Nephron progenitor cell (in vitro differentiated cells): Measurements from ENCODE around the gene ABI1.

ENCODE experiments used
- DNase-seq: peaks from one replicate; pipeline ENCODE4 v3.0.0; 2021
- H3K27ac Mint-ChIP-seq: 2 replicates; pipeline ENCODE4 v1.8.0; 2021; ENCODE audit warnings: mild to moderate bottlenecking, moderate library complexity, mixed read lengths
- H3K27me3 Mint-ChIP-seq: 2 replicates; pipeline ENCODE4 v1.8.0; 2021; ENCODE audit warnings: mild to moderate bottlenecking, low read depth, mixed read lengths; ENCODE audit not compliant: poor library complexity
- H3K36me3 Mint-ChIP-seq: 2 replicates; pipeline ENCODE4 v1.8.0; 2021; ENCODE audit warnings: low read depth, mixed read lengths
- H3K4me1 Mint-ChIP-seq: 2 replicates; pipeline ENCODE4 v1.8.0; 2021; ENCODE audit warnings: mixed read lengths
- H3K4me3 Mint-ChIP-seq: 2 replicates; pipeline ENCODE4 v1.8.0; 2021; ENCODE audit warnings: mild to moderate bottlenecking, moderate library complexity, mixed read lengths
- H3K9me3 Mint-ChIP-seq: 2 replicates; pipeline ENCODE4 v1.8.0; 2021; ENCODE audit warnings: mild to moderate bottlenecking, moderate library complexity, mixed read lengths
- CTCF ChIP-seq: fragments of 200-600 bp; sonication (generic); IDR thresholded peaks from 2 replicates; pipeline ENCODE4 v1.5.0; 2021; ENCODE audit warnings: antibody characterized with exemption

Gene ABI1

GRCh38 chr10:26804418-26805393, 56.1 kb downstream of the ABI1 start:
- Mint-ChIP-seq H3K9me3 (no peaks in the 10 kb centered on the region), H3K27me3 (no peaks in the 10 kb centered on the region), H3K27ac (peak overlapping the region; percentile 76), H3K4me1 (peaks cover 32% of the 10 kb centered on the region), H3K36me3 (peaks cover 2% of the 10 kb centered on the region), H3K4me3 (no peak overlapping the region)
- no peak for TF ChIP-seq CTCF
- DNase-seq: no peak

GRCh38 chr10:26803849-26804248, 56.9 kb downstream of the ABI1 start:
- peaks cover 5% of the 10 kb centered on the region for H3K9me3 Mint-ChIP-seq
- no peaks in the 10 kb centered on the region for H3K27me3 Mint-ChIP-seq
- peaks cover 32% of the 10 kb centered on the region for H3K4me1 Mint-ChIP-seq
- H3K27ac Mint-ChIP-seq: peak overlapping the region; percentile 29
- TF ChIP-seq CTCF: no peak
- no peak overlapping the region for H3K4me3 Mint-ChIP-seq
- no peak for DNase-seq
- H3K36me3 Mint-ChIP-seq: peaks cover 6% of the 10 kb centered on the region

GRCh38 chr10:26802527-26802926, 58.2 kb downstream of the ABI1 start:
- Mint-ChIP-seq H3K4me3 (no peak overlapping the region), H3K4me1 (peaks cover 32% of the 10 kb centered on the region), H3K27me3 (no peaks in the 10 kb centered on the region), H3K9me3 (peaks cover 14% of the 10 kb centered on the region), H3K27ac (no peak overlapping the region), H3K36me3 (peaks cover 18% of the 10 kb centered on the region)
- TF ChIP-seq CTCF: no peak
- no peak for DNase-seq

GRCh38 chr10:26801831-26802230, 58.9 kb downstream of the ABI1 start:
- peaks cover 32% of the 10 kb centered on the region for H3K4me1 Mint-ChIP-seq
- H3K36me3 Mint-ChIP-seq: peaks cover 22% of the 10 kb centered on the region
- no peak for DNase-seq
- peaks cover 20% of the 10 kb centered on the region for H3K9me3 Mint-ChIP-seq
- no peak overlapping the region for H3K27ac Mint-ChIP-seq
- no peaks in the 10 kb centered on the region for H3K27me3 Mint-ChIP-seq
- no peak for TF ChIP-seq CTCF
- no peak overlapping the region for H3K4me3 Mint-ChIP-seq

GRCh38 chr10:26801274-26801673, 59.5 kb downstream of the ABI1 start:
- Mint-ChIP-seq H3K4me3 (no peak overlapping the region), H3K27ac (no peak overlapping the region), H3K9me3 (peaks cover 24% of the 10 kb centered on the region), H3K27me3 (no peaks in the 10 kb centered on the region), H3K4me1 (peaks cover 32% of the 10 kb centered on the region), H3K36me3 (peaks cover 22% of the 10 kb centered on the region)
- TF ChIP-seq CTCF: no peak
- no peak for DNase-seq

GRCh38 chr10:26800468-26800867, 60.3 kb downstream of the ABI1 start:
- Mint-ChIP-seq H3K9me3 (peaks cover 31% of the 10 kb centered on the region), H3K36me3 (peaks cover 30% of the 10 kb centered on the region), H3K27me3 (no peaks in the 10 kb centered on the region), H3K4me3 (no peak overlapping the region), H3K27ac (no peak overlapping the region), H3K4me1 (peaks cover 24% of the 10 kb centered on the region)
- no peak for TF ChIP-seq CTCF
- DNase-seq: no peak
